ENCODE results near the gene LHX1.

- TF ChIP-seq RCOR1 (conservative IDR thresholded peaks at IDR 0.05; ENCODE audit: low read depth, low read length): no peak
- TF ChIP-seq FOS (IDR thresholded peaks at IDR 0.05; ENCODE audit: borderline replicate concordance, extremely low read depth, insufficient read length): no peak
- no peak for TF ChIP-seq POLR2A (IDR thresholded peaks at IDR 0.05; ENCODE audit: low read depth, low read length)
Measured at GRCh38 chr17:36933512-36934143, 3.6 kb upstream of the LHX1 start.

Data from GM12878 (cell line).